Psoas muscle (tissue), 8 donors: ENCODE measurements around the gene CASP14. TPM values are rescaled to one million over a fixed set of nuclear protein-coding genes. Genes with fewer than 3 reads are reported as not detected.
A peak's percentile ranks its signal among the peaks of the same experiment; 100 is the strongest.
"Not testable (repeated sequence)": the region's sequence is repeated elsewhere in the genome, so short reads cannot be mapped to it uniquely, and the experiment has no call there.

Experiments used
- ATAC-seq, 4 donors: fragments of 200-7000 bp; cut with Tn5 transposase; one replicate each; pipeline ENCODE4 v1.9.1; 2020; ENCODE audit warnings: moderate library complexity in 3 of 4, mild to moderate bottlenecking in 2 of 4
- DNase-seq, 2 donors: peaks; one replicate each; pipeline ENCODE4 v3.0.0-alpha.2; 2020
- H3K27ac ChIP-seq: fragments of 200-600 bp; one replicate; pipeline ENCODE4 v1.8.0; 2022
- H3K27me3 ChIP-seq, 3 donors: fragments of 200-600 bp in 1 of 3; one replicate each; pipeline versions ENCODE4 v1.6.1 to v1.8.0; 2013 to 2022; ENCODE audit warnings: low read length in 2 of 3, mild to moderate bottlenecking in 2 of 3, moderate library complexity in 1 of 3; ENCODE audit not compliant: insufficient read depth in 3 of 3
- H3K36me3 ChIP-seq, 2 donors: fragments of 200-600 bp in 1 of 2; one replicate each; pipeline versions ENCODE4 v1.6.1 to v1.8.0; 2013 to 2022; ENCODE audit warnings: low read depth in 1 of 2, mild to moderate bottlenecking in 1 of 2, moderate library complexity in 1 of 2; ENCODE audit not compliant: insufficient read depth in 1 of 2
- H3K4me1 ChIP-seq: fragments of 200-600 bp; one replicate; pipeline ENCODE4 v1.8.0; 2022
- H3K4me3 ChIP-seq: fragments of 200-600 bp; one replicate; pipeline ENCODE4 v1.8.0; 2022; ENCODE audit warnings: mild to moderate bottlenecking
- H3K9me3 ChIP-seq: fragments of 200-600 bp; one replicate; pipeline ENCODE4 v1.8.0; 2022
- CTCF ChIP-seq: fragments of 200-600 bp; IDR thresholded peaks from one replicate; pipeline ENCODE4 v1.8.0; 2022; ENCODE audit warnings: antibody characterized with exemption
- WGBS, 3 donors: extraction: QIAGEN DNeasy Blood & Tissue Kit; methylation state at CpG; one replicate each; pipeline versions ENCODE4 v1.1.6 to v1.1.7; 2013; 5-methylcytosine and 5-hydroxymethylcytosine counted together
- intact Hi-C, 2 donors: fragments of 100-400 bp; cut with DNase I; formaldehyde crosslinking; loops; one replicate each; pipeline versions ENCODE4 v1.11.0 to v1.14.2; 2022
- polyA plus RNA-seq, 3 donors: library from polyadenylated mRNA; stranded (reverse); fragments of 200-250 nt; gene quantifications; one replicate each; pipeline ENCODE4 v1.2.3, GENCODE V29; 2013
- total RNA-seq, 4 donors: library from RNA; stranded (reverse); fragmentation: NEBNext Ultra II Directional in 2 of 4; extraction: Animal tissue kit (Norgen Biotek cat#: 25700) in 2 of 4; gene quantifications; one replicate each; pipeline versions ENCODE4 v1.2.1 to v1.2.4, GENCODE V29; 2021 to 2023
- donor health status: healthy with polysubstance abuse.
- donor health status: DM: no; HTN: no; CAD: no; lungs with moderate emphysema.
- donor health status: Bipolar disorder and iron deficiency.
- donor health status: healthy.
- donor health status: DM: yes; HTN: yes; CAD: no.
- donor health status: DM: no; HTN: no; CAD: no.
- donor health status: DM: no; HTN: no; CAD: no.
- donor health status: DM: yes; HTN: yes; CAD: no.

Gene CASP14
- total and polyA plus RNA-seq, 7 donors = not detected

GRCh38 chr19:15075806-15076205 is 26.5 kb downstream of the CASP14 start:
- Histone ChIP-seq H3K4me1 (no peaks in the 10 kb centered on the region), H3K27me3 (no peaks in the 10 kb centered on the region), H3K27ac (no peak overlapping the region), H3K4me3 (no peak overlapping the region), H3K9me3 (no peaks in the 10 kb centered on the region), H3K36me3 (no peaks in the 10 kb centered on the region)
- no peak for DNase-seq
- intact Hi-C loops = no loop called here
- 75 to 78% (median 76%) methylated on average over 4 of the region's 4 CpGs for whole genome bisulfite sequencing, 3 donors
- no peak for ATAC-seq
- TF ChIP-seq CTCF = no peak

DNA sequence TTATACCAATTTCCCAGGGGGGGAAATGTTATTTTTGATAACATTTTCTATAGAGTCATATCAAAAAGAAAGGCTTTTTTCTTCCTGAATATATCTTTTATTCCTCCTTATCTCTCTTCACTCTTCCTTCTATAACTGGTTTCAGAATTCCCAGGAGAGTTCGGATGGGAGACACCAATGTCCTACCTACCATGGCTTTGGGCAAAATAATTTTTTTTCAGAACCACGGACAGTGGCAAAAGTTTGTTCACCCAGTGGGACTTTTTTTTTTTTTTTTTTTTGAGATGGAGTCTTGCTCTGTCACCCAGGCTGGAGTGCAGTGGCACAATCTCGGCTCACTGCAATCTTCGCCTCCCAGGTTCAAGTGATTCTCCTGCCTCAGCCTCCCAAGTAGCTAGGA is 30.7 kb downstream of the CASP14 start:
- H3K27me3 ChIP-seq = peaks cover 0 to 13% (median 0%) of the 10 kb centered on the region in 3 donors
- H3K4me3 ChIP-seq, H3K36me3 ChIP-seq, ATAC-seq, H3K4me1 ChIP-seq, DNase-seq, H3K27ac ChIP-seq, H3K9me3 ChIP-seq, intact Hi-C loops: not testable (repeated sequence)
- WGBS, 3 donors = 62 to 66% (median 63%) methylated on average over 4 of the region's 4 CpGs

GRCh38 chr19:15081911-15082310 is 32.6 kb downstream of the CASP14 start, which contains the start of gene OR1I1:
Gene OR1I1, plus strand, starts transcription at chr19:15082211. Its CDS starts 4,855 bp downstream, at chr19:15087066.
- TF ChIP-seq CTCF = no peak

DNA sequence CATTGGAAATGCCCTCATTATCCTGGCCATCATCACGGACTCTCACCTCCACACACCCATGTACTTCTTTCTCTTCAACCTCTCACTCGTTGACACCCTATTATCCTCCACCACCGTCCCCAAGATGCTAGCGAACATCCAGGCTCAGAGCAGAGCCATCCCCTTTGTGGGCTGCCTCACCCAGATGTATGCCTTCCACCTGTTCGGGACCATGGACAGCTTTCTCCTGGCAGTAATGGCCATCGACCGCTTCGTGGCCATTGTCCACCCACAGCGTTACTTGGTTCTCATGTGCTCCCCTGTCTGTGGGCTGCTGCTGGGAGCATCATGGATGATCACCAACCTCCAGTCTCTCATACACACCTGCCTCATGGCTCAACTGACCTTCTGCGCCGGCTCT is 37.9 kb downstream of the CASP14 start:
- no peaks in the 10 kb centered on the region for H3K9me3 ChIP-seq
- no peak for TF ChIP-seq CTCF
- DNase-seq (no peak), ATAC-seq (no peak)
- H3K4me3 ChIP-seq = no peak overlapping the region
- H3K27me3 ChIP-seq = peaks cover 0 to 37% (median 0%) of the 10 kb centered on the region in 3 donors
- intact Hi-C loops = no loop called here
- no peak overlapping the region for H3K27ac ChIP-seq
- H3K36me3 ChIP-seq = no peaks in the 10 kb centered on the region
- no peaks in the 10 kb centered on the region for H3K4me1 ChIP-seq
- WGBS, 3 donors = 73 to 77% (median 74%) methylated on average over 11 of the region's 11 CpGs

More at GRCh38 chr19:15081911-15082310, 32.6 kb downstream of the CASP14 start, which contains the start of gene OR1I1:
- H3K4me3 ChIP-seq = no peak within 1 kb of the TSS
- intact Hi-C loops = no loop called here
- H3K27ac ChIP-seq = no peak within 1 kb of the TSS
- H3K4me1 ChIP-seq = no peaks in the 10 kb centered on the region
- H3K36me3 ChIP-seq = no peaks in the 10 kb centered on the region
- H3K9me3 ChIP-seq = no peaks in the 10 kb centered on the region
- ATAC-seq (no peak), DNase-seq (no peak)
- H3K27me3 ChIP-seq = peaks cover 0 to 29% (median 0%) of the 10 kb centered on the region in 3 donors
- 59 to 66% (median 62%) methylated on average over 6 of the region's 6 CpGs for WGBS, 3 donors

DNA sequence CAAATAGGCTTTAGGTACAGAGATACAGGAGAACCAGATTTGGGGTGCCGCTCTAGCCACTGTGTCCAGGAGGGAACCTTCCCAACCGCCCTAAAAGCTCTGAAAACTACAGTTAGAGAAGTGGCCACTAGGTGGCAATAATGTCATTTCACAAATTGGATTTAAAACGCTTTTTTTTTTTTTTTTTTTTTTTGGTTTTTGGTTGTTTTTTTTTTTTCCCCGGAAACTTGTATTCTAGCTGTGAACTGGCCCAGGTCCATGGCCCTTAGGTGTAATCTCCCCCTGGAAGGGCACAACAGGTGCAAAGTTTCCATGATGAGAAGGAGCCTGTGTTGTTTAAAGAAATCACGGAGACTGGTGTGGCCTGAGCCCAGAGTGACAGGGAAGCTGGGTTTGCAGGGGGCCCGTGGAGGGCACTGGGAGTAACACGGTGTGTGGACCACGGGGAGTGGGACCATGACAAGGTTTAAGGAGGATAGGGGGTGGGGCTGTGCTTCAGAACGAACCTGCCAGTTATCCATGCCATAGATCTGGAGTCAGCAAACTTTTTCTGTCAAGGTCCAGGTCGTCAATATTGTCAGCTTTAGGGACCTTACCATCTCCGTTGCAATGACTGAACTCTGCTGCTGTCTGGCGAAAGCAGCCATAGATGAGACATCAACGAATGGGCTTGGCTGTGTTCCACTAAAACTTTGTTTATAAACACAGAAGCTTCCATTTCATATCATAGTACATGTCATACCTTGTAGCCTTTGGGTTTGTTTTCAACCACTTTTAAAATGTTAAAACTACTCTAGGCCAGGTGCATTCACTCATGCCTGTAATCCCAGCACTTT is 42.9 kb downstream of the CASP14 start:
- no peak for DNase-seq
- H3K4me3 ChIP-seq = no peak overlapping the region
- no peaks in the 10 kb centered on the region for H3K9me3 ChIP-seq
- peaks cover 0 to 5% (median 0%) of the 10 kb centered on the region in 3 donors for H3K27me3 ChIP-seq
- TF ChIP-seq CTCF = peak; percentile 72
- intact Hi-C loops = loop anchor here (2.0 to 5.0 kb wide), 3 partner anchors 59 to 465 kb away; no protein-coding TSS in a partner anchor
- H3K36me3 ChIP-seq = no peaks in the 10 kb centered on the region
- no peaks in the 10 kb centered on the region for H3K4me1 ChIP-seq
- peak in 1 of 4 donors; percentile 60 for ATAC-seq
- no peak overlapping the region for H3K27ac ChIP-seq
- 11 to 14% (median 12%) methylated on average over 13 of the region's 13 CpGs for WGBS, 3 donors
